A673 (cell line): ENCODE results near the gene RHOBTB1. TPM values are rescaled to one million over a fixed set of nuclear protein-coding genes. Genes with fewer than 3 reads are reported as not detected.

ENCODE experiments used
- BruUV-seq: library from RNA; stranded (reverse); fragments of 400-500 nt; replicated peaks from 2 replicates; lab custom pipeline; 2021; lab: Mats Ljungman, UMichigan
- CTCF ChIA-PET: fragments of 300-600 bp; sonication (Branson Sonifier 250); formaldehyde crosslinking; loops from one replicate; lab custom pipeline; 2022; ENCODE audit warnings: antibody characterized with exemption; lab: Charles Lee
- POLR2A ChIA-PET: fragments of 300-600 bp; sonication (Branson Sonifier 250); formaldehyde crosslinking; loops from one replicate; lab custom pipeline; 2022; ENCODE audit warnings: antibody characterized with exemption; ENCODE audit not compliant: low non-redundant PET; lab: Charles Lee
- DNase-seq: peaks from one replicate; pipeline ENCODE4 v3.0.0-alpha.2; 2015; ENCODE audit warnings: low spot score
- H3K27ac ChIP-seq: fragments of 200-600 bp; sonication (generic); 2 replicates; pipeline ENCODE4 v1.5.1; 2016; ENCODE audit warnings: mixed run types, low read depth, mild to moderate bottlenecking, mixed read lengths, antibody characterized with exemption, low read length; ENCODE audit not compliant: poor library complexity, severe bottlenecking
- H3K27me3 ChIP-seq: fragments of 200-600 bp; sonication (generic); replicated peaks from 2 replicates; pipeline ENCODE4 v1.6.1; 2017; ENCODE audit warnings: mixed run types, low read depth, mild to moderate bottlenecking, mixed read lengths, antibody characterized with exemption, low read length; ENCODE audit not compliant: insufficient read depth, poor library complexity
- H3K36me3 ChIP-seq: fragments of 200-600 bp; sonication (generic); 2 replicates; pipeline ENCODE4 v1.6.1; 2016; ENCODE audit warnings: mixed run types, mild to moderate bottlenecking, mixed read lengths, antibody characterized with exemption, low read length; ENCODE audit not compliant: insufficient read depth, poor library complexity, severe bottlenecking
- H3K4me1 ChIP-seq: fragments of 200-600 bp; sonication (generic); 2 replicates; pipeline ENCODE4 v1.6.1; 2017; ENCODE audit warnings: mixed run types, mild to moderate bottlenecking, mixed read lengths, antibody characterized with exemption, low read length; ENCODE audit not compliant: insufficient read depth, poor library complexity, severe bottlenecking
- H3K4me3 ChIP-seq: fragments of 200-600 bp; sonication (generic); 2 replicates; pipeline ENCODE4 v1.5.1; 2016; ENCODE audit warnings: low read depth, mixed run types, mild to moderate bottlenecking, mixed read lengths, low read length; ENCODE audit not compliant: poor library complexity, severe bottlenecking
- H3K9me3 ChIP-seq: fragments of 200-600 bp; sonication (generic); 2 replicates; pipeline ENCODE4 v1.6.1; 2016; ENCODE audit warnings: mixed run types, low read depth, mild to moderate bottlenecking, mixed read lengths, antibody characterized with exemption, low read length; ENCODE audit not compliant: poor library complexity, severe bottlenecking
- CTCF ChIP-seq: fragments of 300-800, 200-600 bp; sonication (generic); conservative IDR thresholded peaks from 2 replicates; pipeline ENCODE4 v1.5.1; 2017; ENCODE audit warnings: low read depth, mild to moderate bottlenecking, antibody characterized with exemption, low read length, moderate library complexity, mixed read lengths
- EZH2 ChIP-seq: fragments of 200-600 bp; sonication (generic); IDR thresholded peaks from 2 replicates; pipeline ENCODE4 v1.6.1; 2017; ENCODE audit warnings: borderline replicate concordance, low read depth, mild to moderate bottlenecking, mixed read lengths, antibody characterized with exemption, low read length; ENCODE audit not compliant: poor library complexity, severe bottlenecking
- intact Hi-C: fragments of 100-400 bp; cut with micrococcal nuclease; formaldehyde crosslinking; loops from one replicate; pipeline ENCODE4 v1.10.0; 2022; ENCODE audit not compliant: unreplicated experiment
- total RNA-seq: library from RNA; stranded (reverse); gene quantifications from 2 replicates; pipeline ENCODE4 v1.2.3, GENCODE V29; 2021

Gene RHOBTB1
- total RNA-seq, 1 experiment from 2014 or later = 5.2 TPM

- Histone ChIP-seq H3K36me3 (no peaks in the 10 kb centered on the region), H3K27me3 (no peaks in the 10 kb centered on the region), H3K9me3 (no peaks in the 10 kb centered on the region), H3K4me3 (no peak overlapping the region), H3K4me1 (no peaks in the 10 kb centered on the region), H3K27ac (no peak overlapping the region)
- CTCF ChIA-PET = no interaction called here
- no peak for DNase-seq
- POLR2A ChIA-PET = no interaction called here
- intact Hi-C loops = no loop called here
- TF ChIP-seq CTCF (no peak), EZH2 (no peak)
- BruUV-seq = no TSS peak
Measured at GRCh38 chr10:60878224-60878623, 65.8 kb downstream of the RHOBTB1 start.

GRCh38 chr10:60877777-60878120 lies 66.2 kb downstream of the RHOBTB1 start:
- no TSS peak for BruUV-seq
- POLR2A ChIA-PET = no interaction called here

GRCh38 chr10:60877061-60877776 lies 66.8 kb downstream of the RHOBTB1 start:
- Histone ChIP-seq H3K36me3 (no peaks in the 10 kb centered on the region), H3K9me3 (no peaks in the 10 kb centered on the region), H3K4me3 (no peak overlapping the region), H3K27ac (no peak overlapping the region), H3K27me3 (no peaks in the 10 kb centered on the region), H3K4me1 (no peaks in the 10 kb centered on the region)
- DNase-seq = no peak
- CTCF ChIA-PET = no interaction called here
- no peak for TF ChIP-seq EZH2
- TF ChIP-seq CTCF = no peak
- no TSS peak for BruUV-seq
- POLR2A ChIA-PET = no interaction called here
- intact Hi-C loops = no loop called here

More at GRCh38 chr10:60877777-60878120, 66.2 kb downstream of the RHOBTB1 start:
- no peaks in the 10 kb centered on the region for H3K4me1 ChIP-seq
- no peak for TF ChIP-seq CTCF
- CTCF ChIA-PET = no interaction called here
- no peak for DNase-seq
- intact Hi-C loops = no loop called here
- H3K27me3 ChIP-seq = no peaks in the 10 kb centered on the region
- H3K9me3 ChIP-seq = no peaks in the 10 kb centered on the region
- no peak overlapping the region for H3K4me3 ChIP-seq
- H3K36me3 ChIP-seq = no peaks in the 10 kb centered on the region
- no peak overlapping the region for H3K27ac ChIP-seq
